CD4-positive, alpha-beta T cell treated with Interleukin-15 for 1 hour (primary cell): ENCODE measurements around the gene ACTN1.

Experiments
- DNase-seq: peaks from one replicate; pipeline ENCODE4 v3.0.0-alpha.2; 2020

ACTN1 gene

DNA sequence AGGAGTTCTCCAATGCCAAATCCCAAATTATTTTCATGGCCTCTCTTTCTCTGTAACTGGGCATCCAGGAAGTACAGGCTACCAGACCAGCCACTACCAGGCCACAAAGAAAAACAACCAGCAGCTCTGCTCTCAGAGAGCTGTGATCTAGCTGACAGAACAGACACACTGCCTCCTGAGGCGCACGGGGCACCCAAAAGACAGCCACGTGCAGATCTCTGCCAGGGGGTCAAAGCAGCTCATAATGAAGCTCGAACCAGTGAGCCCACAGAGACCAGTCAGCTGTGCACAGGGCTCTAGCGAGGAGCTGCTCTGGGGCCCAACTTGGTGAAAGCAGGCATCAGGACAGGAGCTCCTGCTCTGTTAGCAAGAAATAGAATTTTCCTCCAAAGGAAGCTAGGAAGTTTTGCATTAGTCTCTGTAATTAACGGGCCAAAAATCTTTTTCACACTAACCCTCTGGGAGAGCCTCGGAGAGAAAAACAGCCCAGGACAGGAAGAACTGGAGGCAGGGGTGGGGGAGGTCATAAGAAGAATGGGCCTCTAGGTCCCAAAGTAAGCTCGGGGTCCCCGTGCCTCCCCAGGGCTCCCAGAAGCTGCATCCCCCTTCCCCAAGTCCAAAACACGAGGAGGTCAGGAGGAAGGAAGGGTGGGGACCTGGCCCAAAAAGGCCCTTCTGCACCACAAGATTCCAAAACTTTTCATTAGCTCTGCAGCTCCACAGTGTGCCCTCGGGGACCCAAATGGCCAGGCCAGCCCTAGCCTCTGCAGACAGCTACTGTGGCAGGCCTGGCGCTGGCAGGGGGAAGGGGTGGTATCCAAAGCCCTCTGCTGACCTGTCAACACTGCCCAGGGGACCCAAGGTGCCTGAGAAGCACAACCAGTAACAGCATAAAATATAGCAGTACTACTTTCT lies 30.2 kb downstream of the ACTN1 start:
- DNase-seq, result peak; percentile 29

DNA sequence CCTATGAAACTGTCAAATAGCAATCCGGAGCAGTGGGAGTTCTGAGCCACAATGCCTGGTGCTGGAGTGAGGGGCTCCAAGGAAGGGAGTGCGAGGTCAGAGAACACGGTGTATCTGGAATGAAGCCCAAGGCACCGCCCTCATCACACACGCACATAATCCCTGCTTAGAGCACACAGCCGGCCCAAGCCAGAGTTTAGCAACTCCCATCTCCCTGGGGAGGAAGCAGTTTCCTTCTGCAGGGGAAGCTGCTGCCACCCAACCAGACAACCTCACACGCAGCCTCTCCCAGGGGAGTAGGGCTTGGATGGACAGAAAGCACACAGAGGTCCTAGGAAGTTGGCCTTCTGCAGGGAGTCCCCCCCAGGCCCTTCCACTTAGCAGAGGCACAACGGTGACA lies 31.3 kb downstream of the ACTN1 start:
- no peak for DNase-seq

DNA sequence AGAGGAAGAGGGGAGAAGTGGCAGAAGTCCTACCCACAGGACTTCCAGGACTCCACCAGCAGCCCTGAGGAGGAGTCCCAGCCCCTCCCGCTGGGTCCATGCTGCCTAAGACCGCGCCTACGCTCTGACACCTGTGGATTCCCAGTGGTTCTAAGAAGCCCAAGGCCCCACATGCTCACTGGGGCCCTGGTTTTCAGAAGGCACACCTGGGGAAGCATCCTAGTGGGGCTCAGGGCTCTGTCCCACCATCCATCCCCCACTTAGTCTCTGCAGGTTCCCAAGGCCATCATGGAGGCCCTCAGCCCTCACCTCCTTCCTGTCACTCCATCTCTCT lies 32.6 kb downstream of the ACTN1 start:
- DNase-seq, result no peak

DNA sequence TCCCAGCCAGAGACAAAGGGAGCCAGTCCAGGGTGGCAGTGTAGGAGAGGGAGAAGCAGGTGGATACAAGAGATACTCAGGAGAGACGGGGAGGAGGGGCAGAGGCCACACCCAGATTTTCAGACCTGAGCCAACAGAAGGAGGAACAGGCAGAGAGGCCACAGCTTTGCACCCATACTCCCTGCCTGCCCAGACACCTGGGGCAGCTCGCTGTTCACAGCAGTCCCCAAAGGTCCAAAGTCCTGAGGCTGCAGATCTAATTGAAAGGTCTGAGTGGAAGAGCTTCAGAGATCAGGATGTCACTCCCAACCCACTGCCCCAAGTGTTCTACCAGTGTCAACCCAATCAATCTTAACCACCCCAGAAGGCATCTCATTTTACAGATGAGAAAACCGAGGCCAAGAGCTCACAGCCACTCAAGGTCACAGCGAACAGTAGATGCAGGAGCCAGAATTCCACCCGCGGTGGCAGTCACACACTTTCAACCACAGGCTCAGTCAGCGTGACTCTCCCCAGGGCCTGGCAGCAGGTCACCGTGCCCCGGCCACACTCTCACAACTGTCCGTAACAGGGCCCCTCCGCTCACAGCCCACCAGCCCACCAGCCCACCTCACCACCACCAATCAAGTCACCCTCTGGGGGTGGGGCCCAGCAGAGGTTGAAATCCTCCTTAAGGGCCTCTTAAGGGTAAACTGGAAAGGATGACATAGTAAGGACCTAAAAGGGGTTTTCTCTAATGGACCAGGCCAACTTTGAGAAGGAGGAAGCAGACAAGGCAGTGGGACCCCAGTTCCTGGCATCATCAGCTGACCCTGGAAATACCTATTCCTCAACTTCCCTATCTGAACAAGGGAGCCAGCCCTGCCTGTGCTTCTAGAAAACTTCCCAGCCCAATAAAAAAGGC lies 33.3 kb downstream of the ACTN1 start:
- DNase-seq, result no peak

DNA sequence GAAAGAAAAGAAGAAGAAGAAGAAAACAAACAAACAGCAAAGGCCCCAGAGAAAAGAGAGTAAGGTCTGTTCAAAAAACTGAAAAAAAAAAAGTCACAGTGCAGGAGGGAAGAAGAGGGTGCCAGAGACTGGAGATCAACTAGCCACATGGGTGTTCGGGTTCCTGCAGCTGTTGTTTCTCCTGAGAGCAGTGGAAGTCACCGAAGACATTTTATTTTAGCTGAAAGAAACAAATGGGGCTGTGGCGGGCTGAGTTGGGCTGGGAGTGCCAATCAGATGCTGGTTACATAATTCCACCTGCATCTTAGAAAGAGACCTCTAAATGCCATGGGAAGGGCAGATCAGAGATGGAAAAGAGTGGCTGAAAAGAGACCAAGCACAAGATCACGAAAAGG lies 33.9 kb downstream of the ACTN1 start:
- no peak for DNase-seq

DNA sequence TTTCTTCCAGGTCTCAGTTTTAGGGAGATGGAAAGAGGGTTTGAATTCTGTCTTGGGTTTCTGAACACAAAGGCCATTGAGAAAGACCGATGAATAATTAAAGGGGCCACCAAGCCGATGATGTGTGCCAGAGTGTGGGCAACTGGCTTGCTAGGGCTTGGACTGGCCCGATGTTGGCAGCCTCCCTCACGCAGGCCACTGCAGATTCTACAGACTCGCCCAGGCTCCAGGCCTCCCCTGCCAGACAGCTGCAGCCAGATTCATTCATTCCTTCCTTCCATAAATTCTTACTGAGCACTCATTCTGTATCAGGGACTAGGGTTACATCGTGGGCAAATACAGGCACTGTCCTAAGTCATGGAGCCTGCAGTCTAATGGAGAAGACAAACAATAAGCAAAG lies 34.9 kb downstream of the ACTN1 start:
- no peak for DNase-seq

DNA sequence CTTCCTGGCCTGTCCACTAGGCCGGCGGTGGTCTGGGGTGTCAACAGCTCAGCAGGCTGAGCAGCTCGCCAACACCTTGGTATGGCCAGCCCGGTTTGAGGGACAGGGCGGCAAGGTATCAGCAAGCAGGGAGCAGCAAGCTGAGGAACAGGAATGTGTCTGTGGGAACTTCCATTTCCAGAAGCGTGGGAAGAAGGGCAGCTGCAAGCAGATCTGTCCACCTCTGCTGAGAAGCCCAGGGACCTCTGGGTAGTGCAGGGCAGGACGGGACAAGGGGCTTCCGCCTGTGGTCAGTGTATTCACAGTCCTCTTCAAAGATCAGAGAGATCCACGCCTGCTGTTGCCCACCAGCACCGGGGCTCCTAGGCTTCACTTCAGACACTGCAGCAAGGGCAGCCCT lies 36.0 kb downstream of the ACTN1 start:
- DNase-seq, result no peak

DNA sequence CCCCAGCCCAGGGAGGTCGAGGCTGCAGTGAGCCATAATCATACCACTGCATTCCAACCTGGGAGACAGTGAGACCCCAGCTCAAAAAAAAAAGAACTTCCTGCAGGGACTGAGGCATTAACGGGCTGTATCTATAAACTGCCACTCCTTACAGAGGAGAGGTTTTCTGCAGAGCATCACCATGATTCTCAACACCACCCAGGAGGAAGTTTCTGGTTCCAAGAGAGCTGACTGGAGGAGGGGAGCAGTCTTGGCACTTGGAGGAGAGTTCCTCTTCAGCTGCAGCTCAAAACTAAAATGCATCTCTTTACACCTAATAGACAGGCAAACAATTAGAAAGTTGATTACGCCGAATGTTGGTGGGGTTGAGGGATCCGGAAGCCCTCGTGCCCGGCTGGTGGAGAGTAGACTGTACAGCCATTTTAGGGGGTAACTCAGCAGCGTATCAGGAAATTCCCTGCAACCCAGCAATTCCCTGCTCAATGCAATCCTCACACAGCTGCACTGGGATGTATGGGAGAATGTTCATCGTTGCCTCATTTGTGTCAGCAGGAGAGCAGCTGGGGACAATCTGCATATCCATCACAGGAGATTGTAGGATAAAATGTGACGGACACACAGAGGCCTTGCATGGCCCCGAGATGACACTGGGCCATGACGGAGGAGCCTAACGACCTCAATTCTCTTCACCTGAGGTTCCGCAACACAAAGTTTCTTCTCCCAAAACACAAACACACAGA lies 36.6 kb downstream of the ACTN1 start:
- DNase-seq, result no peak

DNA sequence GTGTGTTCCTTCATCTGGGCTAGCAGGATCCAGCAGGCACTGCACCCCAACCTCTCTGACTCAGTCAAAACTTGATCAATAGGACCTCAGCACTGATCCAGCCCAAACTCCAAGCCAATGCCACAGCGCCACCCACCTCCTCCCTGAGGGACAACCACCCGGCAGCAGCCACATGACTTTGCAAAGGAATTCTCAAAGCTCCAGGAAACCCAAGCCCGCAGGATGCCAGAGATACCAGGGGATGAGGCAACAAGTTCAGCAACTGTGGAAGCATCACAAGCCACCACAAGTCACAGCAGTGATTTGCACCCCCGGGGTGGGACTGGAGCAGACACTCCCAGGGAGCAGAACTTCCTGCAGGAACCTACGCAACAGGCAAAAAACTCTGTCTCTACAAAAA lies 37.3 kb downstream of the ACTN1 start:
- DNase-seq, result no peak

DNA sequence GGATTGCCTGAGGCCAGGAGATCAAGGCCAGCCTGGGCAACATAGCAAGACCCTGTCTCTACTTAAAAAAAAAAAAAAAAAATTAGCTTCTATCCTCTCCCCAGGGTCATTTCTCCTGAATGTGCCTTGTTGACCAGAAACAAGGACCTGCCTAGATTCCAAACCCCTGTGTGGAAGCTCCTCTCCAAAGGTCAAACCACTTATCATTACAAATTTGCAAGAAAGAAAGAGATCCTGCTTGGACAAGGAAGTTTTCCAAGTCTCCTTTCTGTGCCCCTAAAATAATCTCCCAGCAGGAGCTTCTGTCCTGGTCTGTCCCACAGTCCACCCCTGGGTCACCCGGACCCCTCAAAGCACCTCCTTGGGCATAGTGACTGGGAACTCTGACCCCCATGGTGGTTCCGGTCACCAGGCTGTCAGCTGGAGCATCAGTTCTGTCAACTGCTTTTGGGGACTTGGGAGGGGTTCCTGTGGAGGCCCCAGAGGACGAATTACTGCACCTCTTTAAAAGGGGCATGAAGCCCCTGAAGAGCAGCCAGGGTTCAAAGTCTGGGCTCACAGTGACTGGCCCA lies 38.4 kb downstream of the ACTN1 start:
- no peak for DNase-seq

DNA sequence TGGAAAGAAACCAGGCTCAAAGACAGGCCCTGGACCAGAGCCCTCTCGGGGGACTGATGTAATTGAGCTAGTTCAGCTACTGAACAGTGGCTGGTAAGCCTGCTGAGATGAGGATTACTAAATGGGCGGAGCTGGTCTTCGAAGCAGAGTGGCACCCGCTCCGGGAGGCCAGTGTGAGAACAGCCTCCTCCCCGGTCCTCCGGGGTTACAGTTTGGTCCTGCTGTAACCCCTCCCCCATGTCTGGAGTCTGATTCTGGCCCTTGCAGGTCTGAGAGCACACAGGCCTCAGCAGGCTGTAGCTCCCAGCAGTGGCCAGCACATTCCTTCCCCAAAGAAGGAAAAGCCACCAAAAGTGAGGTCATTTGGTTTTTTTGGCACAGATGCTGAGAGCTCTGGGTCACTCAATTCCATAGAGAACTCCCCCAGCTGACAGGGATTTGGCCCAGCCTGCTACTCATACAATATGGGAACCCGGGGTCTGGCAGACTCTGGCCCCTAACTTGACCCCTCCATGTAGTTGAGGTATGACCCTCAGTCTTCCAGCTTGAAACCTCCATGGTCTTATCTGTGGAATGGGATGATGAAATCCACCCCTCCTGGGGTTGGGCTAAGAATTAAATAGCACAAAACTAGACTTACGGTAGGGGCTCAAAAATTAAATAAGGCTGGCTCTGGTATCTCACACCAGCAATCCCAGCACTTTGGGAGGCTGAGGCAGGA lies 39.0 kb downstream of the ACTN1 start:
- no peak for DNase-seq

DNA sequence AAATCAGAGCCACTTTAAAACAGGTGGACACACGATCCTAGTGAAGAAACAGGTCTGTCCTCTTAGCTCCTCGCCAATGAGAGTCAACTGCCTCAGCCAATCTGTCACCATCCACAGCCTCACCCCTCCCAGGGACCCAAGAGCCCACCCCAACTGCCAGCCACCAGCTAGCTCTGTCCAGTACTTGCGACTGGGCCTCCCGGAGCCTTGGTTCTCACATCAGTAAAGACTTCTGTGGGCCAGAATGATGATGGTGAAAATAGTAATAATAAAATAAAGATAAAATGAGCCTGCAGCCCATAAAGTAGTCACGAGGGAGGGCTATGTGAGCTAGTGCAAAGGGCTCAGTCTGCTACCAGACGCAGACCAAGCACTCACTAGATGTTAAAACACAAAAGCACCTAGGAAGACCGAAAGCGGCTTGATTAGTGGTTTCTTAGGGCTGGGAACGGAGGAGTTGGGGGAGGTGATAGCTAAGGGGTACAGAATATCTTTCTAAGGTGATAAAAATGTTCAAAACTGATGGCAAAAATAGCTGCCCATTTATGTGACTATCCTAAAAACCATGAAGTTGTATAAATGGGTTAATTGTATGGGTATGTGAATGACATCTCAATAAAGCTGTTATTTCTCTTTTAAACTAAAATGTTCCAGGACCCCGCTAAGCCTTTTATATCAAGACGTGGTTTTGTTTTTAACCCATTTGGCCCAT lies 39.8 kb downstream of the ACTN1 start:
- DNase-seq, result no peak

DNA sequence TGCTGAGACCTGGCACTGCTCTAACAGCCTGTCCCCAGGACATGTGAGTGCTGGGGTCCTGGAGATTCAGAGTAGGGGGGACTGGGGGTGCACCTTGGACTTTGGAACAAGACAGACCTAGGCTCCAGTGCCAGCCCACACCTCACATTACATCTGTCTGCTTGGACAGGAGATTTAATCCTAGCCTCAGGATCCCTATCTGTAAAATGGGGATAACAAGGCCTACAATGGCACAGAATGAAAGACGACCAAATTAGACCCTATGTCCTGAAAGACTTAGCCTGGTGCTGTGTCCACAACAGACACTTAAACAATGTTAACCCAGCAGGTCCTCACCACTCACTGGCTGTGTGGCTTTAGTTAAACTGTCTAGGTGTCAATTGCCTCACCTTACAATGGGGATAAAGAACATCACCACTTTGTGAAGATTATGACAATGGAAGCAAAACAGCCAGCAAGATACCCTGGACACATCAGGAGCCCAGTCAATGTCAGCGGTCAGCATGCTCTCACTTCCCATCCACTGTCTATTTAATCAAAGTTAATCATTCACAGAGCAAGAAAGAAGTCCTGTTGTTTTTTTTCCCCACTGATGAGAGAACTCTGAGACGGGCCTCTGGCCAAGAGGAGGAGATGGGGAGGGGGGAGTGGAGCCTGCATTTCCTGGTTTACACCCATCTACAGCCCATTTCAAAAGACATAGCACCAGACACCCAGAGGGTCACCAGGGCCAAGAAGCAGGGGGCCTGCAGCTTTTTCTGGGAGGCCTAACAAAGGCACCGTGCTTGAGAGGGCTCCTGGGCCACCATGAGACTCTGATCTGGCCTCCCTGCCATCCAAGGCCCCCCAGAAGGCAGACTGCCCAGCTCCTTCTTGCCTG lies 40.6 kb downstream of the ACTN1 start:
- no peak for DNase-seq

DNA sequence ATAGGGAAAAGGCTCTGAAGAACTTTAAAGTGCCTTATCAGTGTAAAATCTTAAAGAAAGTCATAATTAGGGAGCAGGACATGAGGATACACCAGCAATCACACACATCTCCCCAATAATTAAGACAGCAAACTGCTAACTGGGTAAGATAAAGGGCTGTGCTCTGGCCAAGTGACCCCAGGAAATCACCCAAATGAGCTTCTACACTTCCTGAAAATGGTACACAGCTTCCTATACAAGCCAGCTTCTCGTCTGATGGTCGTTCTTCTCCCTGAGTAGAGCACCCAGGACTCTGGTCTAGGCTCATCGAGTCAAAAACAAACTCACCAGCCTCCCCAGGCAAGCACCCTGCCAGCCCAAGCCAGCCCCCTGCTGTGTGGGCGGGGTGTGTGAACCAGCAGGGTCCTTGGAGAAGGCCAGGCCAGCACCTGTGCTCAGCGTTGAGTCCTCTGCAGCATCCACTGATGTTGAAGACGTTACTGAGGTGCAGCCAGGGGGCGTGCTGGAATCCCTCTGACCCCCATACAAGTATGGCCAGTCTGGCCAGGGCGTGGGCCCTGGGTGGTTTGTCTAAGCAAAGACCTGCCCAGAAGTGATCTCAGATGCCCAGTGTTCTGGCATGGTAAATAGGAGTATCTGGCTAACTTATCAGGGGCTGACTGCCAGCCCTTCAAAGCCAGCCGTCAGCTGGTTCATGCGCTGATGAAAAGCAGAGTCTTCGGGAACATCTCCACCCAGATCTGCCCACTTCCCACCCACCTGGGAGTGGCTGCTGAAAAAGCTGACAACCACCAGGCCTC lies 41.4 kb downstream of the ACTN1 start:
- DNase-seq, result no peak

DNA sequence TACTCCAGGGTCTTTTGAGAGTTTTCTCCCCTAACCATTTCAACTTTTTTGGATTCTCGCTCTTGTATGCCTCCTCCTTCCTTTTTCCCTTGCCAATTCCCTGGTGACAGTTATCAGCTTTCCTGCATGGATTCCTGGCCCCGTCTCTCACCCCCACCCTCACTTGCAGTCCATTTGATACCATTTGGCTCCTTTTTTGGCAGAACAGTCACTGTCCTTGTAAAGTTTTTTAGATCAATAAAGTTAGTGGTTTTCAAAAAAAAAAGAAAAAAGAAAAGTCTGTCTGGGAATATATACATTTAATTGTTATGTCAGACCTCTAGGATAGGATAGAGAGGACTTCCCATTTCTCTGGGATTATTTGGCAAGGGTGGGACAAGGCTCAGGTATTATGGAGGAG lies 42.1 kb downstream of the ACTN1 start:
- no peak for DNase-seq

DNA sequence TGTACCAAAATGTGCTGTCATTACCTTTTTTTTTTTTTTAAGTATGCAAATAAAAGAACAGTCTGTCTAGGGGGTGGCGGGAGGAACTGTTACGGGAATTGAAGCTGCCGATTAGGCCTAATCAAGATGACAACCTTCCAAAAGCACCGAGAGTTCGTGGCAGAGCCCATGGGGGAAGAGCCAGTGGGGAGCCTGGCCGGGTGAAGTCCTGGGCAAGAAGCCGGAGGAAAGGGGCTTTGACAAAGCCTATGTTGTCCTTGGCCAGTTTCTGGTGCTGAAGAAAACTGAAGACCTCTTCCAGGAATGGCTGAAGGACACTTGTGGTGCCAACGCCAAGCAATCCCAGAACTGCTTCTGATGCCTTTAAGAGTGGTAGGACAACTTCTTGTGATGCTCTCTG lies 42.6 kb downstream of the ACTN1 start:
- no peak for DNase-seq

DNA sequence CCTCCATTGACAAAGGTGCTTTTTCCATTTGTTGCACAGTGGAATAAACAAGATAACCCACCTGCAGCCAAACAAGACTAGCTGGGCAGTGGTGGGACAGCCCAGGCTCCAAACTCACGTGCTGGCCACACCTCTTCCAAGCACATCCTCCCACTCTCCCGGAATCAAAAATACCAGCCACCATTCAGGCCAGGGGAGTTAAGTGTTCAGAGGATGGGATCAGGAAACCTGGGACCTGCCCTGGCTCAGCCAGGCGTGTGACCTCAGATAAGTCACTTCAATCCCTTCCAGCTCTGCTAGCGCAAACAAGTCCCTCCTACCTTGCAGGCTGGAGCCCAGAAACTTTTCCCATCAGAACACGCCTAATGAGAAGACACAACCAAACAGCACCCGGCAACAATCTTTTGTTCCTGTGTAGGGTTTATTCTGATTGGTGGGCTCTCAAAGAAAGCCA lies 43.3 kb downstream of the ACTN1 start:
- no peak for DNase-seq

DNA sequence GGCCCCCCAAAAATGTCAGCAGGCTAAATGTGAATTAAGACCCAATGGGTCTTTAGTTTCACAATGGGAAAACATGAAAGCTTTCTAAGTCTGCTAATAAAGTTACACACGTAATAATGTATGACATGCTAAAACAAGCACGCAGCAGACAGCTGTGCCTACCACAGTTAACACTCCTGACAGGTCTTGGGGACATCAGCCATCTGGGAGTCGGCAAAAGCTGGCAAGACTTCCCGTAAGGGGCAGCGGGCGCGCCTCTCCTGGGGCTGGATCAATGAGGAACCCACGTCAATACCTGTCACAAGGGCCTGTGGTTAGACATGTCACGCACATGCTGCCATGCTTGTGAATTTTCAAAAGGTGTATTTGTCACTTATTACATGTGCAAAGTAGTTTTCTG lies 45.0 kb downstream of the ACTN1 start:
- no peak for DNase-seq

DNA sequence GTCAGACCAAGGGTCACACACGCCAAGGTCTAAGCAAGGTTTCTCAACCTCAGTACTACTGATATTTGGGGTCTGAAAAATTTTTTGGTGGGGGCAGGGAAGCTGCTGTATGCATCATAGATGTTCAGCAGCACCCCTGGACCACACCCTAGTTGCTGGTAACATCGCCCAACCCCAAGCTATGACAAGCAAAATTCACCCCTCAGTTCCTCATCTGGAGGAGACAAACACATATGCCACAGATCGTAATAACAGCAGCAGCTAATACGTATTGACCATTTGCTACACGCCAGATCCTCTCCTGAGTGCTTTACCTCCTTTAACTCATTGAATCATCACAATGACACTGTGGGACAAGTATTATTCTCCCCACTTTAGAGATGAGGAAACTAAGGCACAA lies 46.4 kb downstream of the ACTN1 start:
- peak; percentile 74 for DNase-seq

DNA sequence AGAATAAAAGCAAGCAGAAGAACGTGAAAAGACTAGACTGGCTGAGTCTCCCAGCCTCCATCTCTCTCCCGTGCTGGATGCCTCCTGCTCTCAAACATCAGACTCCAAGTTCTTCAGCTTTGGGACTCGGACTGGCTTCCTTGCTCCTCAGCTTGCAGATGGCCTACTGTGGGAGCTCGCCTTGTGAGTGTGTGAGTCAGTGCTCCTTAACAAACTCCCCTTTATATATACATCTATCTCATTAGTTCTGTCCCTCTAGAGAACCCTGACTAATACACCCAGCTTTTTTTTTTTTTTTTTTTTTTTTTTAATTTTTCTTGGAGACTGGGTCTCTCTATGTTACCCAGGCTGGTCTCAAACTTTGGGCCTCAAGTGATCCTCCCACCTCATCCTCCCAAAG lies 46.9 kb downstream of the ACTN1 start:
- peak; percentile 35 for DNase-seq
